HG03378 (cell line): Measurements from ENCODE around the gene SFT2D2.
"Not testable (repeated sequence)": the region's sequence is repeated elsewhere in the genome, so short reads cannot be mapped to it uniquely, and the experiment has no call there.

Source experiments
- ATAC-seq: cut with Tn5 transposase; IDR thresholded peaks from one replicate; pipeline ENCODE4 v1.9.1; 2021; ENCODE audit warnings: mild to moderate bottlenecking, moderate library complexity; ENCODE audit not compliant: unreplicated experiment

Gene SFT2D2

DNA sequence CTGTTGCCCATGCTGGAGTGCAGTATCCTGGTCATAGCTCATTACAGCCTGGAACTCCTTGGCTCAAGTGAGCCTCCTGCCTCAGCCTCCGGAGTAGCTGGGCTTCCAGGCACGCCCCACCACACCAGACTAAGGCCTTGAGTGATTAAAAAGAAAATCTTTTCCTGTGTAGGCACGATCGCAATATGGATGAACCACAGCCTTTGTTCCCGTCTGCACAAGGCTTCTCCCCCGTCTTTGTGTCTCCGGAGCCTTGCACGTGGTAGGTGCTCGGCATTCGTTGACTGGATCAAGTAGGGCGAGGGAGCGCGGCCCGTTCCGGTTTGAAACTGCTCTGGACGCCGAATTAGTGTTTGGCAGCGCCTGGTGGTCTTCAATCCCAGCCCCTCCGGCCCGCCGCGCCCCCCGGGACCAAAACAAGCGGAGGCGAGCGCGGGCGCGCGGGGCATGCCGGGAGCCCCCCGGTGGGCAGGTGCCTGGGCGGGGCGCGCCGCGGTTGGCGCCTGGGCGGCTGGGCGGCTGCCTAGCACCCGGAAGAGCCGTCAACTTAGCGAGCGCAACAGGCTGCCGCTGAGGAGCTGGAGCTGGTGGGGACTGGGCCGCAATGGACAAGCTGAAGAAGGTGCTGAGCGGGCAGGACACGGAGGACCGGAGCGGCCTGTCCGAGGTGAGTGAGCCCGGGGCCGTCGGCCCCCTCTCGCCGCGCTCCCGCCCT lies at the start of gene SFT2D2:
SFT2D2 (plus strand) TSS at position 529 of the 715 bp plus-strand sequence; CDS start at position 605, 76 bp downstream.
- peak; percentile 52 for ATAC-seq

DNA sequence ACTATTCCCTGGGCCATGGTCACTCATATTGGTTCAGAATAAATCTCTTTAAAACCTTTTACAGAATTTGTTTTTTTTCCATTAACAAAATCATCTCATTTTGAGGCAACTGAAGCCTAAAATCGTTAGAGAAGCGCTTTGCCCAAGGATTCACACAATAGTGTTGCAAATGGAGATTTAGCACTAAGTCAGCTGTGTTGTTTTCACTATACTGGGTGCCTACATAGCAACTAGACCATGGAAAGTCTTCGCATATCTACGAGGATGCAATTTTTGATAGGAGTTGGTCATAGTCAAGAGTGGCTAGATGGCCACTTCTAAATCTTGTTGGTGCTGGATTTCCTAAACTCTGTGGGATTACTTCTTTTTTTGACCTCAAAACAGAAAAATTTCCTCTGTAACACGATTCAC lies 47.6 kb upstream of the SFT2D2 start:
- no peak for ATAC-seq

DNA sequence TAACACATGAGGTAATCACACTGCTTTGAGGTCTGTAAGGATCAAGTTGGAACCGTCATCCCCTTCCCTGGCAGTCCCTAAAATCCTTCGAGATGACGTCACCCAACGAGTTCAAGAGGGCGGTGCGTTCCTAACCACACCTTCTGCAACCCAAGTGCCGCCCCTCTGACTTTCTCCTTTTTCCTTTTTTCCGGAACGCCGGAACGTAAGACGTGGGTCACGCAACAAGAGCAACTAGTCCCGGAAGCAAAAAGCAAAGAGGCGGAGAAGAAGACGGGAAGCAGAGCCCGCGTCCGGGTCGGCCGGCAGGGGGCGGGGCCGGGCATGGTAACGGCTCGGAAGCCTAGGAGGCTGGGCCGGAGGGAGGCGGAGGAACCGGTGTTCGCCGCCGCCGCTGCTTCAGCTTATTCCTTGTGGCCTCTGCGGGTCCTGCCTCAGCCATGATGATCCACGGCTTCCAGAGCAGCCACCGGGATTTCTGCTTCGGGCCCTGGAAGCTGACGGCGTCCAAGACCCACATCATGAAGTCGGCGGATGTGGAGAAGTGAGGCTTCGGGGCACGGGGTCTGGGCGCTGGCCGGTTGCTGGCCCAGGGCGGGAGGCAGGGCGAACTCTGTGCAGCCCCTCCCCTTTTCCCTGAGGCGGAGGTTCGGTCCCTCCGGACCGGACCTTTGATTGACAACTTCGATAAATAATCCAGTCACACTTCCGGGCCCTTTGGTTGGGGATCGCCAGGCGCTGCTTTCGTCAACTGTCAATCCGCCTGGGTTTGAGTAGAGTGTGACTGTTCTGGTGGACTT lies 47.0 kb upstream of the SFT2D2 start, which contains the start of gene TIPRL:
TIPRL (plus strand) TSS at position 325 of the 800 bp plus-strand sequence; CDS start at position 441, 116 bp downstream.
- ATAC-seq, result peak; percentile 82

DNA sequence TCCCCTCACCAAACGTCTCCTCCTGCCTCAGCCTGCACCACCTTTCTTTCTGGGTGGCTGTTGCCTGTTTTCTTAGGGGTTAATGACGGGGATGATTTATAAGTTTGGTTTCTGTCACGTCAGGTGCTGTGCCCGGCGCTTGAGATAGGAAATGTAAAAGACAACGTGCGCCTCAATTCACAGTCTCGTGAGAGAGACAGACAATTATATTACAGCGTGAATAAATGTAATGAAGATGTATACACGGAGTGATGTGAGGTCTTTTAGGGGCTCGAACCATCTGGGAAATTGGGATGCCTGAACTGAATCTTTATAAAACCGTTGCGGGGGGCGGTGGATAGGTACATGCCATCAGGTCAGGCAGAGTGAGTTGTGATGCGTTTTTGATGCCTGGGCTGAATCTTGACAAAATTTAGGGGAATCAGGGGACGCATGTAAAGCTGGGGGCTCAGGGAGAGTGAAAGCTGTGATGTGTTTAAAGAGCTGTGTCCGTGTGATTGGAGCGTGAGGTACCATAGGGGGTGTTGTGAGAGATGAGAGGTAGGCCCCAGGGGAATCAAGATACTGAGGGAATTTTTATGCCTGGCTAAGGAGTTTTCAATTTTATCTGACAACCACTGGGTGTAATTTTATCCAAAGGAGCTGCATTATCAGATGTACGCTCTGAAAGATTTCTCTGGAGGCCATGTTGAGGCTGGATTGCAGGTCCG lies 46.2 kb upstream of the SFT2D2 start:
- no peak for ATAC-seq

DNA sequence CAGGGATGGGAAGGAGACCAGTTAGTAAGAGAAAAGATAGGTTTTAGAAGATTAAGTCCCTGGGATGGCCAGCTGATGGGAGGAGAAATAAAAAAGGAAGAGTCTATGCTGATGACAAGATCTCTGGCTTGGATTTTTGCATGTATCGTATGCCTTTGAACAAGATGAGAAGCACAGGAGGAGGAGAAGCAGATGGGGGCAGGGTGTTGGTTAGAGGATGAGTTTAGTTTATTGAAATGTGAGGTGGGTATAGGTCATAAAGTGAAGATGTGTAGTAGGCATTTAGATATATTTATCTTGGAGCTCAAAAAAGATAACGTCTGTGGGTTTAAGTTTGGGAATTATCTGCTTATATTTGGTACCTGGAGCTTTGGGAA lies 45.7 kb upstream of the SFT2D2 start:
- no peak for ATAC-seq

DNA sequence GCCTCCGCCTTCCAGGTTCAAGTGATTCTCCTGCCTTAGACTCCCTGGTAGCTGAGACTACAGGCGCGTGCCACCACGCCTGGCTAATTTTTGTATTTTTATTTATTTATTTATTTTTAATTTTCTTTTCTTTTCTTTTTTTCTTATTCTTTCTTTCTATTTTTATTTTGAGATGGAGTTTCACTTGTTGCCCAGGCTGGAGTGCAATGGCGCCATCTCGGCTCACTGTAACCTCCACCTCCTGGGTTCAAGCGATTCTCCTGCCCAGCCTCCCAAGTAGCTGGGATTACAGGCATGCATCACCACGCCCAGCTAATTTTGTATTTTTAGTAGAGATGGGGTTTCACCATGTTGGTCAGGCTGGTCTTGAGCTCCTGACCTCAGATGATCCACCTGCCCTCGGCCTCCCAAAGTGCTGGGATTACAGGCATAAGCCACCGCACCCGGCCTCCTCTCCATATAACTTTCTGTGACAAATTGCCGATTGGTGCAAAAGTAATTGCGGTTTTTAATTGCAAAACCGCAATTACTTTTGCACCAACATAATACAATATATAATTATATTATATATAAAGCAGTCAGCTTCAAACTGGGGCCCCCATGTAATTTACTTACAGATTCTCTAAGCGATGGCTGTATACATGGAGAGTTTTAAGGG lies 44.6 kb upstream of the SFT2D2 start:
- not testable (repeated sequence) for ATAC-seq

DNA sequence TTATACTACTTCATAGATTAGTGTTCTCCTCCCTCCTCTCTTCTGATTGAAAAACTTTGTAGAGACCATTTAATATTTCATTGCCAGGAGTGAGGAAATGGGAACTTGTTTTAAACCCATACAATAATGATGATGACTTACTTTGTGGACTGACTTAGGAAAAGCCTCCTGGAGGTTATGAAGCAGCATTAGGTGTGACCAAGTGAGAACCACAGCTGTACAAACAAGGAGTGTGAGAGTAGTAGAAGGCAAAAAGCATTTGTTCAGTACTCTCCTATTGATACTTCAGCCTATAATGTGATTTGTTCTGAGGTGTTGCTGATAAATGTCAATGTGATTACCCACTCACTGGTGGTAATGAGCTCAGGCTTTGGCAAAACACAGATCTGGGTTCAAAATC lies 38.6 kb upstream of the SFT2D2 start:
- no peak for ATAC-seq

DNA sequence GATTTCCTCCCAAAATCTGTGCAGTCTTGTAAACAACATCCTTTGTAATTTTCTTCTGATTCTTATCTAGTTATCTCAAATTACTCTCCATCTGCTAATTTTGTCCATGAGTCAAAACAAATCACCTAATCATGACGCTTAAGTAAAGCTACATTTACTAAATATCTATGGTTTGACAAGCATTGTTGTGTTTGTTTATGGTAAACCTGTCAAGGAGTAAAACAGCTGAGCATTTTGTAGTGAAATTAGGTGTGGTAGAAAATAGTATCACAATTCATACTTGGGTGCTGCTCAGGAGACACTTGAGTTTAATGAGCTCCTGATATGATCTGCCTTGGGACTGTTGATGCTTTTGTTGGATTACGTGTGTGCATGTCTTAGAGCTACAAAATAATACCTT lies 35.4 kb upstream of the SFT2D2 start:
- ATAC-seq, result no peak

DNA sequence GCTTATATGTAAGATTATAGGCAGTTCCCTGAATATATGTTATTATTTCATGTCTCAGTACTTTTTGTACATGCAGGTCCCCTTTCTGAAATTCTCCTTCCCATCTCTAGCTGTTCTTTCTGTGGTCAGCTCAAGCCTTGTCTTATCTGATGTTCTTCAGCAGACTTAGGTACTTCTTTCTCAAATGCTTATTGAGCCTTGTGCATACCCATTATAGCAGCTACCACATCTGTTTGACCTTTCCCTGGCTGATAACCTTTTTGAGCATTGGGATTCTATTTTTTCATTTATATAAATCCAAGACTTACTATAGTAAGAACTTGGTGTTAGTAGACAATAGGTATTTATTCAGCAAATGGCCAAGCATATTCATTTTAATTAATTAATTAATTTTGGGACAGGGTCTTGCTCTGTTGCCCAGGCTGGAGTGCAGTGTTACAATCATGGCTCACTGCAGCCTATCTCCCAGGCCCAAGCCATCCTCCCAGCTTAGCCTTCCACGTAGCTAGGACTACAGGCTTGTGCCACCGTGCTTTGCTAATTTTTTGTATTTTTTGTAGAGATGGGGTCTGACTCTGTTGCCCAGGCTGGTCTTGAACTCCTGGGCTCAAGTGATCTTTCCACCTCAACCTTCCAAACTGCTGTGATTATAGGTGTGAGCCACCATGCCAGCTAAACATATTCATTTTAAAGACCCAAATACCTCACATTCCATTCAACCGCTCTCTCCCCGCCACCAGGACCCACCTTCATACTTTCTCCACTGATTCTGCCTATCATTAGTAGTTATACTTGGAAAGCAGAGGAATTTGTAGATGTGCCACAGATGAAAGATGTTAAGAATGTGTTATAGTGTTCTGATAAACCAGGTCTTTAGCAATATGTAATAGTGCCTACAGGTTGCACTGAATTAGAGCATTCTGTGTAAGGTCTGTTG lies 30.3 kb upstream of the SFT2D2 start:
- ATAC-seq, result no peak

DNA sequence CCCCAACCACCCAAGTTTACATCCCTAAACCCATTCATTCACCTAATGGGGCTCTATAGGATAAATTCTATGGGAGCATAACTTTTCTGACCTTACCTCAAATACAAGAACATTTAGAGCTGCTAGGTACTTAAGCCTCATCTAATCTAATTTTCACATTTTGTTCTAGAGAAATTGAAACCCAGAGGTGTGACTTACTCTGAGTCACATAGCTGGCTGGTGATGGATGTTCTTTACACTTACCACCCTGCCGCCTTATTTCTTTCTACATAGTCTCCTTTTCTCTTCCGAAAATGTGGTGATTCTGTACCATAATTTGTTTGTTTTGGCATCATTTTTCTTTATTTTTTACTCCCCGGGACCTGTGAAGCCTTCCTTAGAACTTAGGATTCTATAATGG lies 26.7 kb upstream of the SFT2D2 start:
- ATAC-seq, result no peak

DNA sequence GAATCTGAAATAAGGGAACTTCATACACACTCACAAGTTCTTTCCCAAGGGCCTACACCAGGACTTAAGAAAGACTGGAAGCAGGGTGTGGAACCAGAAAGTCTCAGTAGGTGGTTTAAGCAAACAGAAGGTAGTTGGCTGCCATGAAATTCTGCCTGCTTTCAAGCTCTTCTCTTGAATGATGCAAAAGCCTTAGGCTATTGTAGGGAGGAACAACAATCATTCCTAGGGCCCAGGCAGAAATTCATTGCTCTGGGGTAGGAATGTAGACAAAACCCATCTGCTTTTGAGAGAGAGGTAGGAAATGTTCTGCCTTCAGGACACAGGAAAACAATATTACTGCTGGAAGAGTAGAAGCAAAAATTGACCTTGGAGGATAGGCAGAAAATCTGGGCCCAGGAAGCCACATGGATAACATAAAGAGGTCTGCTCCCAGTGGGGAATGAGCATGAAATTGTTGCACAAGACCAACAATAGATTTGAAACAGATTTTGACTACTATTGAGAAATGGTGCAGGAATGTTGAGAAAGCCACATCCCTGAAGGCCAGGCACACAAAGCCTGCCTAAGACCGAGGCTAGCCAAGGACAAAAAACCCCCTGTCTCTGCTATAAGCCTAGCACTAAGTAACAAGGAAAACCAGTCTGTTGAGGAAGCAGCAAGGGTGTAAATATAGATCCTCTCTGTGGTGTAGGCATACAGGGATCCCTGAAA lies 22.7 kb upstream of the SFT2D2 start:
- no peak for ATAC-seq

DNA sequence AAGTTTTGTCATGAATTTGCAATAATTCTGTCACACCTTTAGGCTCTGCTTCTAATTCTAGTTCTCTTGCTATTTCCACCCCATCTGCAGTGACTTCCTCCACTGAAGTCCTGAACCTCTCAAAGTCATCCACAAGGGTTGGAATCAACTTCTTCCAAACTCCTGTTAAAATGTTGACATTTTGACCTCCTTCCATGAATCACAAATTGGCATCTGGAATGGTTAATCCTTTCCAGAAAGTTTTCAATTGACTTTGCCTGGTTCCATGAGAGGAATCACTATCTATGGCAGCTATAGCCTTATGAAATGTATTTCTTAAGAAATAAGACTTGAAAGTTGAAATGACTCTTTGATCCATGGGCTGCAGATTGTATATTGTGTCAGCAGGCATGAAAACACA lies 19.7 kb upstream of the SFT2D2 start:
- ATAC-seq, result no peak

DNA sequence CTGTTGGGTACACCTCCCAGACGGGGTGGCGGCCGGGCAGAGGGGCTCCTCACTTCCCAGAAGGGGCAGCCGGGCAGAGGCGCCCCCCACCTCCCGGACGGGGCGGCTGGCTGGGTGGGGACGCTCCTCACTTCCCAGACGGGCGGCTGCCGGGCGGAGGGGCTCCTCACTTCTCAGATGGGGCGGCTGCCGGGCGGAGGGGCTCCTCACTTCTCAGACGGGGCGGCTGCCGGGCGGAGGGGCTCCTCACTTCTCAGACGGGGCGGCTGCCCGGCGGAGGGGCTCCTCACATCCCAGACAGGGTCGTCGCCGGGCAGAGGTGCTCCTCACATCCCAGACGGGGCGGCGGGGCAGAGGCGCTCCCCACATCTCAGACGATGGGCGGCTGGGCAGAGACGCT lies 18.1 kb upstream of the SFT2D2 start:
- not testable (repeated sequence) for ATAC-seq

DNA sequence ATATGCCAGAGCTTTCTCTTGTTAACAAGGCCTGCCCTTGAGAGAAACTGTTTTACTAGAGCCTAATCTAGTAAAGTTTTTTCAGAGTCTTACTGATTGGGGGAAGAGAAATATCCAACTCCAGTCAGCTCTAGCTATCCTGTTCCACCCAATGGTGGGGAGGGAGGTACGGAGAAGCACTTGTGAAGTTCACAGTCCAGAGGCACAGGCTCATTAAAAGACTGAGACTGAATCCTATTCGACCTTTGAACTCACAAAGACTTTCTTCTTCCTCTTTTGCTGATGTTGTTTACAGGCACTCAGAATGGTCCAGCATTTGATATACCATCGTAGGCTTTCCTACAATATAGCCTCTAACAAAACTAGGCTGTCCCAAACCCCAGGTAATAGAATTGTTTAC lies 15.5 kb upstream of the SFT2D2 start:
- no peak for ATAC-seq

DNA sequence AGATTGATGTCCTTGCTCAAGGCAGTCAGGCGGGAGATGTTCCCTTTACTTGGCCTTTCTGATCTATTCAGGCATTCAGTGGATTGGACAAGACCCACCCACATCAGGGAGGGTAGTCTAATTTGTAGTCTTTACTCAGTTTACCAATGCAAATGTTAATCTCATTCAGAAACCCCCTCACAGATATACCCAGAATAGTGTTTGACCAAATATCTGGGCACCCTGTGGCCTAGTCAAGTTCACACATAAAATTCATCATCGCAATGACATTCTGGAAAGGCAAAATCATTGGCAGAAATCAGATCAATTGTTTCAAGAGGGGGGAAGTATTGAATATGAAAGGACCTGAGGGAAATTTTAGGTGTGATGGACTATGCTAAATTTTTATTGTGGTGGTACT lies 12.5 kb upstream of the SFT2D2 start:
- no peak for ATAC-seq

DNA sequence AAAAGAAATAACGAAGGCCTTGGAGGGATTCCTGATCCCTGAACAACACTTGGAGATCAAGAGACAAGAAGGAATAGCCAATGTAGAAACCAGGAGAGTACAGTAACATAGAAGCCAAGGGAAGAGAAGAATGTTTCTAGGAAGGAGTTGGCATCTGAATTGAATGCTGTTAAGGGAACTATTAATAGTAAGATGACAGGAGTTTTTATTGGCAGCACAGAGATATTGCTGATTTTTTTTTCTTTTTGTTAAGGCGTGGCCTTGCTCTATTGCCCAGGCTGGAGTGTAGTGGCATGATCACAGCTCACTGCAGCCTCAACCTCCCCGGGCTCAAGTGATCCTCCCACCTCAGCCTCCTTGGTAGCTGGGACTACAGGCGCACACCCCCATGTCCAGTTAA lies 9.6 kb upstream of the SFT2D2 start:
- ATAC-seq, result no peak

DNA sequence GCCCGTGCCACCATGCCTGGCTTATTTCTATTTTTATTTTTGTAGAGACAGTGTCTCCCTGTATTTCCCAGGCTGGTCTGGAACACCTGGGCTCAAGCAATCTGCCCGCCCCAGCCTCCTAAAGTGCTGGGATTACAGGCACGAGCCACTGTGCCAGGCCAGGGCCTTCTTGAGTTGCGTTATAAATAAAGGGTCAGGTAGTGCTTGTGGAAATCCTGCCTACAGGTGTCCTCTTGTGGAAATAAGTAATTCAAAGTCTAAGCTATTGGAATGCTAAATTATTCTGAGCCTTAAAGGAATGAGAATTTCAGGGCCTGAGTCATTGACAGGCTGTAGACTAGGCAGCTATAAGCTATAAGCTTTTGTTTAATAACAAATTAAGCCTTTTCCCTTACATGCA lies 8.1 kb upstream of the SFT2D2 start:
- no peak for ATAC-seq

DNA sequence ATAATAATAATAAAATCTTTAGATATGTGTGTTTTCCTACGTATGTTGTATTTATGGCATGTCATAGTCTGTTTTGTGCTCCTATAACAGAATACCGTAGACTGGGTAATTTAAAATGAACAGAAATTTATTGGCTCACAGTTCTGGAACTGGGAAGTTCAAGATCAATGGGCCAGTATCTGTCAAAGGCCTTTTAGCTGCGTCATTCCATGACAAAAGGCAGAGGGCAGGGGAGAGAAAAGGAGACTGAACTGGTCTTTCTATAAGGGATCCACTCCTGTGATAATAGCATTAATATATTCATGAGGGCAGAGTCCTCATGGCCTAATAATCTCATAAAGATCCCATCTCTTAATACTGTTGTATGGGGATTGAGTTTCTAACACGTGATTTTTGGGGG lies 7.1 kb upstream of the SFT2D2 start:
- no peak for ATAC-seq

DNA sequence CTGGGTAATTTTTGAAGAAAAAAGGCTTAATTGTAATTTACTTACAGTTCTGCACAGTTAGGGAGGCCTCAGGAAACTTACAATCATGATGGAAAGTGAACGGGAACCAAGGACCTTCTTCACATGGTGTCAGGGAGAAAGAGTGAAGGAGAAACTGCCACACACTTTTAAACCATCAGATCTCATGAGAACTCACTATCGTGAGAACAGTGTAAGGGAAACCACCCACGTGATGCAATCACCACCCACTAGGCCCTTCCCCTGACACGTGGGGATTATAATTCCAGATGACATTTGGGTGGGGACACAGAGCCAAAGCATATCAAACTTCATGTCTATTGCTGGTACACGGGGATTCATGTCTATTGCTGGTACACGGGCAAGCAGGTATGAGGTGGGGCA lies 5.3 kb upstream of the SFT2D2 start:
- ATAC-seq, result no peak
